Stimulated activated CD4-positive, alpha-beta T cell treated with anti-CD3 and anti-CD28 coated beads, Interleukin-1b, Interleukin-23, amount 100 ng/mL, for 4 hours (primary cell): Measurements from ENCODE around the gene CNKSR2.

Experiments used
- DNase-seq, 2 donors: peaks; one replicate each; pipeline ENCODE4 v3.0.0-alpha.2; 2020; ENCODE audit warnings: low read depth in 2 of 2

The CNKSR2 gene

DNA sequence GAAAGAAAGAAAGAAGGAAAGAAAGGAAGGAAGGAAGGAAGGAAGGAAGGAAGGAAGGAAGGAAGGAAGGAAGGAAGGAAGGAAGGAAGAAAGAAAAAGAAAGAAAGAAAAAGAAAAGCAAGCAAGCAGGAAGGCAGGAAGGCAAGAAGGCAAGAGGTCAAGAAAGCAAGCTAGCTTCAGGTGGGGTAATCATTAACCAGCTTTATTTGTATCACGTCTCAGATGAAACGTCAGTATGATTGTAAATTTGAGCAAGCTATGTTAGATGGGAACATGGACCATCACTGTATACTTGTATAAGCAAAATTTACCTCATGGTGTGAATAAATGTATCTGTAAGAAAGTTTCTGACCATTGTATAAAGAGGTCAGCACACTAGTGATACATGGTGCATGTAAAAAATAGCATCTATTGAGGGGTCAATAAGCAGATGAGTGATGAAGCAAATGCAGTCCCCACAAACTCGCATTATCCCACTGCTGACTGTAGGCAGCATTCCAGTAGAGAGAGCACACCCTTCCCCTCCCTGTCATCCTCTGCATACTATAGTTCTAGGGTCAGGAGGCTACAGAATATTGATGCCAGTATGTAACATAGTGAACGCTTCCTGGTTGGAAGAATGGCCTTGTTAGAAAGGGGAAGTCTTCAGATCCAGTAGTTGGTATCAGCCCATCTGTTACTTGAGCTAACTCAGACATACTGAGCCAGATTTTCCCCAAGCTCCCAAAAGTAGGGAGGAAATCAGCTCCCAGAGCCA lies 300.4 kb downstream of the CNKSR2 start:
- no peak for DNase-seq

DNA sequence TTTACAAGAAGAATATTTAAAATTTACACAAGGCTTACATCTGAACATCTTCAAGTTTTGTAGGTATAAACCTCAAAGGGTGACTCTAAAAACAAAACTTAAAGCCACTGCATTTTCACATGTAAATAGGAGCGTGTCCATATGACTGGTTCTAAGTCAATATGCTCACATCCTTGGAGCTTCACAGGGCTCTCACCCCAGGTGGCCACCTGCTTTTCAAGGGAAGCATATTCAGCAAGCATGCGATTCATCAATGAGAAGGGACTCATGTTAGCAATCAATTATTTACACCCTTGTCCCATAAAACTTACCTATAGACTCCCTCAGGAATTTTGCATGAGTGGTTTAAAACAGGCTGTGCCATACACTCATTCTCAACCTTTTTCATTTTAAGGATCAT lies 301.7 kb downstream of the CNKSR2 start:
- no peak for DNase-seq

GRCh38 chrX:21678048-21678612 lies 303.9 kb downstream of the CNKSR2 start:
- DNase-seq, result no peak

- DNase-seq, result no peak
Measured at GRCh38 chrX:21683941-21684340, 309.7 kb downstream of the CNKSR2 start.

- DNase-seq, result no peak
Measured at GRCh38 chrX:21691512-21692018, 317.3 kb downstream of the CNKSR2 start.

- no peak for DNase-seq
Measured at GRCh38 chrX:21698272-21698671, 324.1 kb downstream of the CNKSR2 start.

DNA sequence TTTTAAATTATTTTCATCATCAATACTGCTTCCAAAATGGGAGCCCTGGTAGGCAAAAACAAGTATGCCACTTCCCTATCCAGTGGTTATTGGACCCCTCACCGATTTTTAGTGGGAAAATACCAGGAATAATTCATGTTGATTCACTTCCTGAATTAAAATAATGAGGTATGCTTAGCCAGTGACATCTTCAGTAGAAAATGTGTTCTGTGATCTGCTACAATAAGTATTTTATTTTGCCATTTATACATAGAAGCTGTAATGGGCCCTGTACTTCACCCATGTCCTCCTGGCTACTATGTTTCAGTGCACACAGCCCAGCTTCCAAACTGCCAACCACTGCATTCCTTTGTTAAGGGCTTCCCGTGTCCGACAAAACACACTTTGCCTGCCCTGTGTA lies 324.9 kb downstream of the CNKSR2 start:
- no peak for DNase-seq

GRCh38 chrX:21700275-21700674 lies 326.1 kb downstream of the CNKSR2 start:
- DNase-seq, result no peak

- no peak for DNase-seq
Measured at GRCh38 chrX:21700967-21701366, 326.7 kb downstream of the CNKSR2 start.

DNA sequence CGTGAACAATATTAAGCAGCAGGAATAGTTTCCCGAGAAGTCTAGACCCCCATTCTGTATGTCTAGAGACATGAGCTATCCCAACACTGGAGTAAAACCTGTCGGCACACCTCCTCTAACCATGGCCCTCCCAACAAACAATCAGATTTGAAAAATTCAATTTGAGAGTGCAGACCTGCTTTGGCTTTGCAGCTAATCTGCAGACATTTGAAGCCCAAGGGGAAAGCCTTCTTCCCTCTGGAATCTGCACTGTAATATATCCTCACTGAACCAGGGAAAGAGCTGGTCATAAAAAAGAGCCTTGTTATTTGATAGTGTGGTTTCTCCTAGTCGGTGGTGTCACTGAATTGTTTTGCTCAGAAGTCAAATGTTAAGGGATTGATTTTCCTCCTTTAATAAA lies 328.5 kb downstream of the CNKSR2 start:
- DNase-seq, result no peak
